Measurements from ENCODE around the gene SELENOP.
"Not testable (repeated sequence)": the region's sequence is repeated elsewhere in the genome, so short reads cannot be mapped to it uniquely, and the experiment has no call there.

The SELENOP gene

GRCh38 chr5:42826757-42827515 is 15.2 kb upstream of the SELENOP start:
- DNase-seq (ENCODE audit: low spot score), result no peak
- FAIRE-seq, result no peak

- FAIRE-seq (no peak), DNase-seq (ENCODE audit: low spot score) (no peak)
Measured at GRCh38 chr5:42825422-42826148, 13.9 kb upstream of the SELENOP start.

DNA sequence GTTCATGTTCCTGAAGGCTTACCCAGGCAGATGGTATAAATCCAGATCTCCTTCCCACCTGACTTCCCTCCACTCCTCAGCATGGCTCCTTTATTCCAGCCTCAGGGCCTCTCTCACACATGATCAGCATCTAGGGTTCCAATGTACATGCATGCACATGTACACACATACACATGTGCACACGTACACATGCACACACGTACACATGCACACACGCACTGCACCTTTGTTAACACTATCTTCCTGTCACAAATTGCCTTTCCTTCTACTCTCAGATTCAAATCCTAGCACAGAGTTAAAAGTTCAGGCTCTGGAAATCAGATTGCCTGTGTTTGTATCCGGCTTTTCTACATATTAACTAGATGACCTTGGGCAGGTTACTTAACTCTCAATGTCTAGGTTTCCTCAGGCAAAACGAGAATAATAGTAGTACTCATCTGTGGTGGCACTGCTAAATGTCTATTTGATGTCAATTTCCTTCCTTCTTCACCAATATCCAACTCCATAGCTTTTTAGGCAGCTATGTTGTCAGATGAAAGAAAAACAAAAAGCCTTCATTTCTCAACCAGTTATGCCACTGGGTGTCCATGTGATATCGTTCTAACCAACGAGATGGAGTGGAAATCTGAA is 12.8 kb upstream of the SELENOP start:
- DNase-seq (ENCODE audit: low spot score) (no peak), FAIRE-seq (peak; percentile 67)

- no peak for DNase-seq (ENCODE audit: low spot score)
- no peak for FAIRE-seq
Measured at GRCh38 chr5:42822548-42822947, 10.9 kb upstream of the SELENOP start.

DNA sequence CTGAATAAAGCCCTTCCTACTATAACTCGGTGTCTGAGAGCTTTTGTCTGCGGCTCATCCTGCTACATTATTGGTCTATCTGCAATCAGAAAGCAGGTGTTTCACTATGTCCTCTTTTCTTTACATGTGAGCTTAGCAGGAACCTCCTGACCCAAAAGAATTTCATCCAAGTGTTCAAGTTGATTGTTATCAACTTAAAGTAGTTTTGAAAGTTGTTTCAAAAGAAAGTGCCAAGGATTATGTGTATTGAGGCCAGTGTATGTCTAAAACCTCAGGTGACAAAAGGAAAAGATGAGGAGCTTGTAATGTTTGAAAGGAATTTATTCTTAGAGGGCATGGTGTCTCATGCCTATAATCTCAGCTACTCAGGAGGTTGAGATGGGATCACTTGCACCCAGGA is 8.1 kb upstream of the SELENOP start:
- DNase-seq (ENCODE audit: low spot score) (no peak), FAIRE-seq (no peak)

DNA sequence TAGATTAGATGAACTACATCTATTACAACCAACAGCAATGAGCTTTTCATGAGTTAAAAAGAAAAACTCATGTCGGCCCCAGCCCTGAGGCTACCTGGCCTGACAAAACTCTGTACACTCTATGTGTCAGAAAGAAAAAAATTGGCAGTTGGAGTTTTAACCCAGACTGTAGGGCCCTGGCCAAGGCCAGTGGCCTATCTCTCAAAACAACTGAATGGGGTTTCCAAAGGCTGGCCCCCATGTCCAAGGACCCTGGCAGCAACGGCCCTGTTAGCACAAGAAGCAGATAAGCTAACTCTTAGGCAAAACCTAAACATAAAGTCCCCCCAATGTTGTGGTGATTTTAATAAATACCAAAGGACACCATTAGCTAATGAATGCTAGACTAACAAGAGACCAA is 4.9 kb upstream of the SELENOP start:
- not testable (repeated sequence) for DNase-seq (ENCODE audit: low spot score); FAIRE-seq

DNA sequence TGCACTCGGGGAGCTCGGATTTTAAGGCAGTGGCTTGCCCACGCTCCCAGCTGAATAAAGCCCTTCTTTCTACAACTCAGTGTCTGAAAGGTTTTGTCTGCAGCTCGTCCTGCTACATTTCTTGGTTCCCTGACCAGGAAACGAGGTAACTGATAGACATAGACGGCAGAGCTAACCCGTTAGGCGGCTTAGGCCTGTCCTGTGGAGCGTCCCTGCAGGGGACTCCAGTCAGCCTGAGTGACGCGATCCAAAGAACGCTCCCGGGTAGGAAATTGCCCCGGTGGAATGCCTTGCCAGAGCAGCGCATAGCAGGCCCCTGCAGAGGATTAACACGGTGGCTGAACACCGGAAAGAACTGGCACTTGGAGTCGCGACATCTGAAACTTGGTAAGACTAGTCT is 1.8 kb upstream of the SELENOP start:
- no peak for DNase-seq (ENCODE audit: low spot score)
- no peak for FAIRE-seq

- FAIRE-seq (no peak), DNase-seq (ENCODE audit: low spot score) (no peak)
Measured at GRCh38 chr5:42812620-42813019, 928 bp upstream of the SELENOP start.

- FAIRE-seq (no peak), DNase-seq (ENCODE audit: low spot score) (no peak)
Measured at GRCh38 chr5:42810834-42811590, 680 bp downstream of the SELENOP start.

DNA sequence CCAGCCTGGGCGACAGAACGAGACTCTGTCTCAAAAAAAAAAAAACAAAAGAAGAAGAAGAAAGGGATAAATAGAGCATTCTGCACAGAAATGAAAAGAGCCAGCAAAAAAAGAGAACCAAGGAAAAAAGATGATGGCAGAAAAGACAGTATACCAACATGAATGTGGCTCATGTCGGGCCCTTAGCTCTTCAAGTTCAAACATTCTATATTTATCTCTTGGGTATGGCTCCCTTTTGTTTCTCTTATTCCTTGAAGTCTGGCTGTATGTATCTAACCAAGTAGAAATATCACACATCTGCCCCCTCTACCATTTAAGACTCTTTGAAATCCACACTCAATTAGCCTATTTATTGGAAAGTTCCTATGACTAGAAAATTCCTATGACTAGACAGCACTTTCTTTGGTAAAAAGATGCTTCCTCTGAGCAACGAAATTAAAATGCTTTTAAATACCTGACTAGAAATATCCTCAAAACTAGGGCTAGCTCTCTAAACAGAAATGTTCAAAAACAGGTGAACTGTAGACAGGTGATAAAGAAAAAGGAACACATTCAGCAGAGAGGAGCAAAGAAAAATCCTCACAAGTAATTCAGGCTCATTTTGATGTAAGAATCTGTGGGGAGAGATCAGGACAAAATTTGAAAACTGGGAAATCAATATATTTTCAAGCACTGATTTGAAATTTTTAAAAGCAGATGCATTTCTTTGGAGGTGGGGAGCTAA is 2.6 kb downstream of the SELENOP start:
- DNase-seq (ENCODE audit: low spot score) (no peak), FAIRE-seq (no peak)

GRCh38 chr5:42807722-42808447 is 3.8 kb downstream of the SELENOP start:
- no peak for FAIRE-seq
- no peak for DNase-seq (ENCODE audit: low spot score)

DNA sequence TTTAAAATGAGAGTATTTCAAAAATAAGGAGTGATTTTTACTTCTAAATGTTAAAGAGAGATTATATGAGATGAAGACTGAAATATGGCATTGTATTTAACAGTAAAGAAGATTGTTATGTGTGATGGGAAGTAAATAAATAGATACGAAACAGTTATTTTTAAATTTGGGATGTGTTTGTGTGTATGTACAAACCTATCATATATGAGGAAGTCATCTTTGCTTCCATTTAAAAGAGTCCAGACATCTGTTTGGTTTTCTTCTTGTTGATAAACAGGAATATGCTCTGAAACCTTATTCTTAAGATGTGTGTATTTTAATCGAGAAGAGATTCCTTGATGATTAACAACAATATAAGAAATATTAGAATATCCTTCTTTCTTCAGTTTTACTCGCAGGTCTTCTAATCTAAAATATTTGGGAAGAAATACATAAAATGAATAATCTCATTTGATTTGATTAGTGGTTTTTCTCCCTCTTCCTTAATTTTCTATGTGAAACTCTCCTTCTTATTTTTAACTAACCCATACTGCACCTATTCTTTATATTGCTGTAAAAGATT is 4.9 kb downstream of the SELENOP start:
- DNase-seq (ENCODE audit: low spot score), result no peak
- no peak for FAIRE-seq

GRCh38 chr5:42806004-42806700 is 5.5 kb downstream of the SELENOP start:
- no peak for FAIRE-seq
- DNase-seq (ENCODE audit: low spot score), result no peak

DNA sequence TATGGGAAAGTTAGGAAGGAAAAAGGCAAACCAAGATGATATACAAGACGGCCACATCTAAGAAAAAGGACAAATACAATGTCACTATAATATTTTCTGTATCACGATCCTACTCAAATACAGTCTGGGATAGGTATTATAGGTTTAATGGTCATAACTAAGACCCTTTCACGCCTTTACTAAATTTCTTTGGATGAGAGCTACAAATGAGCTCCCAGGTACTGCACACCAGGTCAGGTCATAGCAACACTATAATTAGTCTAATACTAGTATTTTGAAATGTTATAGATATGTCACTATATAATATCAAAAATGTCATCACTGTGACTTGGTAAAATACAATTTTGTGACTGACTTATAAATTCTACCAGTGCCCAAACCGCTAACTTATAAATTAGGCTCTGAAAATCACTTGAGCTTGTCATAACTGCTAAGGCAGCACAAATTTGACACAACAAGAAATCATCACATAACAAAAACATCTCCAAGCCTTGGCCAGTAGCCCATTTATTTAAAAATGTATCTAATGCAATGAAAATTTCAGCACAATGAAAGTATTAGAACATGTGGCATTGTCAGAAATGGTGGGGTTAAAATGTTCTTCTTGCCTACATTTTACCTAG is 6.9 kb downstream of the SELENOP start:
- FAIRE-seq, result no peak
- DNase-seq (ENCODE audit: low spot score), result no peak

DNA sequence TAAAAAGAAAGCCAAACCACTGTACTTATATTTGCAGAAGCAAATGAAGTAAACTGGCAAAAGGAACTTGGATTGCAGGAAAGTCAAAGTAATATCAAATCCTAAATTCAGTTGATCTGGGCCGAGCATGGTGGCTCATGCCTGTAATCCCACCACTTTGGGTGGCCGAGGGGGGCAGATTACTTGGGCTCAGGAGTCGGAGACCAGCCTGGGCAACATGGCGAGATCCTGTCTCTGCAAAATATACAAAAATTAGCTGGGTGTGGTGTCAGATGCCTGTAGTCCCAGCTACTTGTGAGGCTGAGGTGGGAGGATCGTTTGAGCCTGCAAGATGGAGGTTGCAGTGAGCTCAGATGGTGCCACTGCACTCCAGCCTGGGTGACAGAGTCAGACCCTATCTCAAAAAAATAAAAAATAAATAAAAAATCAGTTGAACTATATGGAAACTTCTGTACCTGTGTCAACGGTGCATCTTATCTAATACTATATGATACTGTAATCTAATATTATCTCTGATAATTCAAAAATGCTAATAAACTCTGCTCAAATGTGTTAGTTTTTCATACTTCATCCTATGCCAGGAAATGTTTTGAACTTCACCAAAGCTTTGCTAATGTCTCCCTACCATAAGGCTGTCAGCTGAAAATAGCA is 10.1 kb downstream of the SELENOP start:
- FAIRE-seq (no peak), DNase-seq (ENCODE audit: low spot score) (no peak)

GRCh38 chr5:42800748-42801330 is 10.9 kb downstream of the SELENOP start:
- DNase-seq (ENCODE audit: low spot score) (no peak), FAIRE-seq (no peak)

- no peak for DNase-seq (ENCODE audit: low spot score)
- FAIRE-seq, result no peak
Measured at GRCh38 chr5:42799668-42800114, 12.0 kb downstream of the SELENOP start.

GRCh38 chr5:42799241-42799608 is 12.5 kb downstream of the SELENOP start:
- DNase-seq (ENCODE audit: low spot score) (no peak), FAIRE-seq (no peak)

All from urothelium cell line (cell line).